Measurements from ENCODE around the gene CLCN5. TPM values are rescaled to one million over a fixed set of nuclear protein-coding genes. Genes with fewer than 3 reads are reported as not detected.
"Not testable (repeated sequence)": the region's sequence is repeated elsewhere in the genome, so short reads cannot be mapped to it uniquely, and the experiment has no call there.

Gene CLCN5
- total and polyA plus RNA-seq, 11 donors, result 0.65 to 6.0 (median 2.5) TPM

DNA sequence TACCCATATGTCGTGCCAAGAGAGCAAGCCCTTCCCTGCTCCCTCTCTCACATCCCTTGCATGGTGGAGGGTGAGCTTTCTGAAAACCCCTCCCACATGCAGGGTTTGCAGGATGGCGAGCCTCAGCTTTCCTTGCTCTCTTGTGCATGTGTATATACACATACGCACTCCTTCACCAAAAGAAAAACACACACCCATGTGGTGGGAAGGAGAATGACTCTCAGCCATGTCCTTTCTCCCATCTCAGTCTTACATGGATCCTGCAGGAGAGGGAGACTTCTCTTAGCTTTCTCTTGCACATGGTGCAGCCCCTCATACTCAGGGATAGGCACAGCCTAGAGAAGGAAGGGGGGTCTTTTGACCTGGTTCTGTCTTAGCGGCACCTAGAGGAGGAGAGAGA, 81.1 kb downstream of the CLCN5 start:
- H3K36me3 ChIP-seq, result no peaks in the 10 kb centered on the region
- TF ChIP-seq POLR2A (IDR thresholded peaks at IDR 0.05), result no peak
- no peak for TF ChIP-seq CTCF (IDR thresholded peaks at IDR 0.05)
- intact Hi-C loops (cut with DNase I), result loop anchor here in 1 of 10 donors (10.0 kb wide), 1 partner anchor 59 kb away; no protein-coding TSS in a partner anchor
- H3K4me3 ChIP-seq, result no peak overlapping the region
- H3K27me3 ChIP-seq, result peaks cover 0 to 7% (median 0%) of the 10 kb centered on the region in 9 donors
- WGBS, 4 donors, result 78 to 94% (median 85%) methylated on average over 4 of the region's 4 CpGs
- ATAC-seq (no peak), DNase-seq (no peak)
- peaks cover 0 to 3% (median 0%) of the 10 kb centered on the region in 12 donors for H3K4me1 ChIP-seq
- H3K9me3 ChIP-seq, result no peaks in the 10 kb centered on the region
- H3K27ac ChIP-seq, result no peak overlapping the region

GRCh38 chrX:50003927-50004326, 81.5 kb downstream of the CLCN5 start:
- Histone ChIP-seq H3K27ac (no peak overlapping the region), H3K4me3 (no peak overlapping the region), H3K36me3 (no peaks in the 10 kb centered on the region), H3K27me3 (peaks cover 0 to 3% (median 0%) of the 10 kb centered on the region in 9 donors), H3K4me1 (peaks cover 0 to 3% (median 0%) of the 10 kb centered on the region in 12 donors), H3K9me3 (no peaks in the 10 kb centered on the region)
- ATAC-seq (no peak), DNase-seq (no peak)
- intact Hi-C loops (cut with DNase I), result loop anchor here in 1 of 10 donors (10.0 kb wide), 1 partner anchor 59 kb away; no protein-coding TSS in a partner anchor
- TF ChIP-seq POLR2A (IDR thresholded peaks at IDR 0.05) (no peak), CTCF (IDR thresholded peaks at IDR 0.05) (no peak)
- 68 to 85% (median 81%) methylated on average over 2 of the region's 2 CpGs for WGBS, 4 donors

DNA sequence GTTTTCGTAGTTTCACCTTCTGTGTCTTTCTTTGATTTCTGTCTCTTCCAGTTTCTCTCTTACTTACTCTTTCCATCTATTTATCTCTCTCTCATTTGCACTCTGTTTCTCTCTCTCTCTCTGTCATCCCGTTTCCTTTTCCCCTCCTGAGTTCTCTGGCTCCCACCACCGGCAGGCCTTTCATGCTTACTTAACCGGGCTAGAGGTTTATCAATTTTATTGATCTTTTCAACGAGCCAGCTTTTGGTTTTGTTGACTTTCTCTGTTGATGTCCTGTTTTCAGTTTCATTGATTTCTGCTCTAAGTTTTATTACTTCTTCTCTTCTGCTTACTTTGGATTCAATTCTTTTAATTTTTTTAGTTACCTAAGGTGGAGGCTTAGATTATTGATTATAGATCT, 103.2 kb downstream of the CLCN5 start:
- DNase-seq; H3K4me3 ChIP-seq; ATAC-seq; H3K27me3 ChIP-seq; H3K36me3 ChIP-seq; H3K27ac ChIP-seq; intact Hi-C loops (cut with DNase I); H3K4me1 ChIP-seq; H3K9me3 ChIP-seq: not testable (repeated sequence)
- 51 to 64% (median 60%) methylated on average over 5 of the region's 5 CpGs for WGBS, 4 donors

GRCh38 chrX:50035126-50035525, 112.7 kb downstream of the CLCN5 start:
- TF ChIP-seq POLR2A (IDR thresholded peaks at IDR 0.05) (no peak), CTCF (IDR thresholded peaks at IDR 0.05) (no peak)
- DNase-seq (no peak), ATAC-seq (no peak)
- Histone ChIP-seq H3K27me3 (no peaks in the 10 kb centered on the region), H3K9me3 (no peaks in the 10 kb centered on the region), H3K36me3 (no peaks in the 10 kb centered on the region), H3K27ac (no peak overlapping the region), H3K4me1 (peaks cover 0 to 17% (median 1%) of the 10 kb centered on the region in 12 donors), H3K4me3 (no peak overlapping the region)
- intact Hi-C loops (cut with DNase I), result loop anchor here in 1 of 10 donors (5.0 kb wide), 1 partner anchor 113 kb away; the partner anchor contains the start of gene CLCN5

DNA sequence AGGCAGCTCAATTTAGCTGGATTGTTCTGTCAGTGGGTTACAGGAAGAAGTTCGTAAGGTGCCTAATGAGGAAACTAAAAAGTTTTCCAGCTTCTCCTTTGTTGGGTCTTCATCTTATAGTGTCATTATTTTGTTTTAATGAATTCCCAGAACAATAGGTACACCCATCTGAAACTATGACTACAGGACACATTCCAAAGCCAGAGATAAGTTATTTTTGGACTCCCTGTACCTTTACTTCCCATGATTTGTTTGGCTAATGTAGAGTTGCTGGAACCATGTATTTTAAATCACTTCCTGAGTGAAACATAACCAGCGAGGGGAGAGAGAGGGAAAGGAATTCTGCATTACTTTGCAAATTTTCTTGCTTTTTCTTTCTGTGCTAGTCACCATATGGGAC, 114.0 kb downstream of the CLCN5 start:
- Histone ChIP-seq H3K27ac (peak overlapping the region in 9 of 12 donors; percentile 14 to 48 (median 30)), H3K4me1 (peaks cover 0 to 17% (median 1%) of the 10 kb centered on the region in 12 donors), H3K4me3 (peak overlapping the region in 6 of 12 donors; percentile 1 to 39 (median 26)), H3K36me3 (no peaks in the 10 kb centered on the region), H3K27me3 (no peaks in the 10 kb centered on the region), H3K9me3 (no peaks in the 10 kb centered on the region)
- TF ChIP-seq POLR2A (IDR thresholded peaks at IDR 0.05) (no peak), CTCF (IDR thresholded peaks at IDR 0.05) (no peak)
- WGBS, 4 donors, result 20 to 41% (median 34%) methylated on average over 2 of the region's 2 CpGs
- ATAC-seq, result peak in 3 of 4 donors; percentile 54 to 64 (median 55)
- intact Hi-C loops (cut with DNase I), result loop anchor here in 1 of 10 donors (5.0 kb wide), 1 partner anchor 114 kb away; the partner anchor contains the start of gene CLCN5
- DNase-seq, result no peak

All from heart left ventricle (tissue), 16 donors.